ENCODE results near the gene GBA2.

DNA sequence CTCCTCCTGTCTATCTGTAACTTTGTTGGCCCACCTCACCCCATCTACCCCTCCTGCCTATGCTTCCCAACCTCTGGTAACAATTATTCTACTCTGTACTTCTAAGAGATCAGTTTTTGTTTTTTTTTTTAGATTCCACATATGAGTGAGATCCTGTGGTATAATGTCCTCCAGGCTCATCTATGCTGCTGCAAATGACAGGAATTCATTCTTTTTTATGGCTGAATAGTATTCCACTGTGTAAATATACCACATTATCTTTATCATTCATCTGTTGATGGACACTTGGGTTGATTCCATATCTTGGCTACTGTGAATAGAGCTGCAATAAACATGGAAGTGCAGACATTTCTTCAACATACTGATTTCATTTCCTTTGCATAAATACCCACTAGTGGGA is 34.4 kb upstream of the GBA2 start:
- TF ChIP-seq CTCF (IDR thresholded peaks at IDR 0.05), result no peak
- TF ChIP-seq EP300 (IDR thresholded peaks at IDR 0.05), result no peak
- no peak for TF ChIP-seq POLR2A (IDR thresholded peaks at IDR 0.05)
